Measurements from ENCODE around the gene UBR2. TPM values are rescaled to one million over a fixed set of nuclear protein-coding genes. Genes with fewer than 3 reads are reported as not detected.

Gene UBR2
- total and polyA plus RNA-seq, 2 of the 13 experiments (the other 11 are each of a cell fraction or from before 2014, with no cell fraction given), result 17.6 to 29.3 TPM

GRCh38 chr6:42569102-42570028 is 5.5 kb downstream of the UBR2 start:
- Histone ChIP-seq H3K4me1 (ENCODE audit: insufficient read depth, low read length) (peaks cover 43% of the 10 kb centered on the region), H3K9ac (ENCODE audit: insufficient read depth, low read depth, low read length) (no peak overlapping the region; the same call in 1 of the 2 replicates), H3K79me2 (ENCODE audit: insufficient read depth, low read length) (peaks cover 81% of the 10 kb centered on the region), H3K36me3 (replicated peaks in 1 of 2; ENCODE audit: control insufficient read depth in 1 of 2, insufficient read depth in 2 of 2, low read length in 2 of 2) (peaks cover 3 to 12% of the 10 kb centered on the region in 2 experiments; a peak in 3 of 5 replicates), H3K27me3 (ENCODE audit: control insufficient read depth in 1 of 2, insufficient read depth in 2 of 2, low read length in 2 of 2) (peaks cover 0 to 5% of the 10 kb centered on the region in 2 experiments; a peak in 1 of 5 replicates), H3K4me2 (ENCODE audit: low read depth, low read length) (peak overlapping the region; percentile 34), H2AFZ (ENCODE audit: low read length) (no peak overlapping the region), H3K4me3 (replicated peaks in 1 of 3; ENCODE audit: insufficient read depth in 1 of 3, low read depth in 2 of 3, low read length in 3 of 3) (no peak overlapping the region), H3K27ac (ENCODE audit: extremely low read length, insufficient read depth, low read length) (peak overlapping the region; percentile 35), H3K9me3 (ENCODE audit: low read length) (no peaks in the 10 kb centered on the region), H4K20me1 (ENCODE audit: insufficient read depth, low read length) (peaks cover 21% of the 10 kb centered on the region; the same call in 1 of the 2 replicates)
- no TSS peak for BruUV-seq (replicated peaks)
- intact Hi-C loops (cut with micrococcal nuclease; ENCODE audit: unreplicated experiment), result loop anchor here (10.0 kb wide), 1 partner anchor 175 kb away; the partner anchor contains the start of gene TBCC
- POLR2A ChIA-PET, result interaction anchor here (0.6 to 1.0 kb wide), 2 partner anchors 10 to 360 kb away, joined by 3 to 4 read pairs; no protein-coding TSS in a partner anchor
- FAIRE-seq, result no peak
- in situ Hi-C loops (cut with HindIII; ENCODE audit: extremely low pct_ligation_motif_present, low pct_unique_long_range_greater_than_20kb), result no loop called here
- CTCF ChIA-PET (ENCODE audit: low intra/inter-chr PET ratio, low total read pairs), result no interaction called here
- no peak for DNase-seq (ENCODE audit: low spot score)
- no peak for ATAC-seq
- TF ChIP-seq ZNF510 (CRISPR knock-in tag; IDR thresholded peaks at IDR 0.05; ENCODE audit: low read depth), result no peak
- no peak for TF ChIP-seq EP300 (IDR thresholded peaks at IDR 0.05; ENCODE audit: low read depth in 2 of 2, low read length in 2 of 2)
- TF ChIP-seq EP300 (CRISPR knock-in tag; IDR thresholded peaks at IDR 0.05; ENCODE audit: borderline replicate concordance), result no peak
- no peak for TF ChIP-seq TRAFD1 (CRISPR knock-in tag; IDR thresholded peaks at IDR 0.05; ENCODE audit: borderline replicate concordance)
- no peak for TF ChIP-seq ZNF639 (CRISPR knock-in tag; conservative IDR thresholded peaks at IDR 0.05)
- TF ChIP-seq FUBP1 (CRISPR knock-in tag; IDR thresholded peaks at IDR 0.05; ENCODE audit: borderline replicate concordance), result no peak
- no peak for TF ChIP-seq SOX5 (CRISPR knock-in tag; IDR thresholded peaks at IDR 0.05; ENCODE audit: borderline replicate concordance)
- TF ChIP-seq HOXA9 (CRISPR knock-in tag; IDR thresholded peaks at IDR 0.05; ENCODE audit: borderline replicate concordance), result no peak
- TF ChIP-seq, protein P1, sequence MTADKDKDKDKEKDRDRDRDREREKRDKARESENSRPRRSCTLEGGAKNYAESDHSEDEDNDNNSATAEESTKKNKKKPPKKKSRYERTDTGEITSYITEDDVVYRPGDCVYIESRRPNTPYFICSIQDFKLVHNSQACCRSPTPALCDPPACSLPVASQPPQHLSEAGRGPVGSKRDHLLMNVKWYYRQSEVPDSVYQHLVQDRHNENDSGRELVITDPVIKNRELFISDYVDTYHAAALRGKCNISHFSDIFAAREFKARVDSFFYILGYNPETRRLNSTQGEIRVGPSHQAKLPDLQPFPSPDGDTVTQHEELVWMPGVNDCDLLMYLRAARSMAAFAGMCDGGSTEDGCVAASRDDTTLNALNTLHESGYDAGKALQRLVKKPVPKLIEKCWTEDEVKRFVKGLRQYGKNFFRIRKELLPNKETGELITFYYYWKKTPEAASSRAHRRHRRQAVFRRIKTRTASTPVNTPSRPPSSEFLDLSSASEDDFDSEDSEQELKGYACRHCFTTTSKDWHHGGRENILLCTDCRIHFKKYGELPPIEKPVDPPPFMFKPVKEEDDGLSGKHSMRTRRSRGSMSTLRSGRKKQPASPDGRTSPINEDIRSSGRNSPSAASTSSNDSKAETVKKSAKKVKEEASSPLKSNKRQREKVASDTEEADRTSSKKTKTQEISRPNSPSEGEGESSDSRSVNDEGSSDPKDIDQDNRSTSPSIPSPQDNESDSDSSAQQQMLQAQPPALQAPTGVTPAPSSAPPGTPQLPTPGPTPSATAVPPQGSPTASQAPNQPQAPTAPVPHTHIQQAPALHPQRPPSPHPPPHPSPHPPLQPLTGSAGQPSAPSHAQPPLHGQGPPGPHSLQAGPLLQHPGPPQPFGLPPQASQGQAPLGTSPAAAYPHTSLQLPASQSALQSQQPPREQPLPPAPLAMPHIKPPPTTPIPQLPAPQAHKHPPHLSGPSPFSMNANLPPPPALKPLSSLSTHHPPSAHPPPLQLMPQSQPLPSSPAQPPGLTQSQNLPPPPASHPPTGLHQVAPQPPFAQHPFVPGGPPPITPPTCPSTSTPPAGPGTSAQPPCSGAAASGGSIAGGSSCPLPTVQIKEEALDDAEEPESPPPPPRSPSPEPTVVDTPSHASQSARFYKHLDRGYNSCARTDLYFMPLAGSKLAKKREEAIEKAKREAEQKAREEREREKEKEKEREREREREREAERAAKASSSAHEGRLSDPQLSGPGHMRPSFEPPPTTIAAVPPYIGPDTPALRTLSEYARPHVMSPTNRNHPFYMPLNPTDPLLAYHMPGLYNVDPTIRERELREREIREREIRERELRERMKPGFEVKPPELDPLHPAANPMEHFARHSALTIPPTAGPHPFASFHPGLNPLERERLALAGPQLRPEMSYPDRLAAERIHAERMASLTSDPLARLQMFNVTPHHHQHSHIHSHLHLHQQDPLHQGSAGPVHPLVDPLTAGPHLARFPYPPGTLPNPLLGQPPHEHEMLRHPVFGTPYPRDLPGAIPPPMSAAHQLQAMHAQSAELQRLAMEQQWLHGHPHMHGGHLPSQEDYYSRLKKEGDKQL (CRISPR knock-in tag; IDR thresholded peaks at IDR 0.05; ENCODE audit: low read depth), result no peak
- TF ChIP-seq ZNF616 (CRISPR knock-in tag; IDR thresholded peaks at IDR 0.05; ENCODE audit: low read depth), result no peak
- TF ChIP-seq ZNF160 (CRISPR knock-in tag; IDR thresholded peaks at IDR 0.05), result no peak
- no peak for TF ChIP-seq PHF20 (CRISPR knock-in tag; IDR thresholded peaks at IDR 0.05)
